ENCODE measurements around the gene TCOF1.

DNA sequence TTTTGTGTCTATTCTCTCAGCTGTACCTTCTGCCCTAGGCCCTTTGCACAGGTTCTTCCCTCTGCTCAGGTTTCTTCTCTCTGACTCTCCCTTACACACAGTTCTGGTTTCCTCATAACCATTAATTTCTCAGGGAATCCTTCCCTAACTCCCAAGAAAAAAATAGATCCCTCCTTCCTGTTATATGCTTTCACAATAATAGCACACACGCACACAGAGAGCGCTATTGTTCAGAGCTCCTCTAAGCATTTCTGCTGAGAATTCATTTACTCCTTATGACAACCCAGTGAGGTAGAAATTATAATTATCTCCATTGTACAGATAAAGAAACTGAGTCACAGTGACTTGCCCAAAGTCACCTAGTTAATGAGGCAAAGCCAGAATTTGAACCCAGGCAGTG is 1.7 kb upstream of the TCOF1 start:
- TF ChIP-seq CTCF (IDR thresholded peaks at IDR 0.05; ENCODE audit: extremely low read depth in 1 of 2, insufficient read depth in 1 of 2, low read depth in 1 of 2, low read length in 2 of 2) = no peak
- no peak for TF ChIP-seq POLR2A (IDR thresholded peaks at IDR 0.05; ENCODE audit: low read depth, low read length)
- no peak for TF ChIP-seq GATA2 (IDR thresholded peaks at IDR 0.05; ENCODE audit: insufficient read depth, insufficient read length, low read depth, low read length)
- no peak for TF ChIP-seq POLR2AphosphoS5 (IDR thresholded peaks at IDR 0.05; ENCODE audit: insufficient read depth, low read depth, low read length)

Measured in endothelial cell of umbilical vein (primary cell).